Muscle of arm (tissue), 12 donors: Measurements from ENCODE around the gene DDX24. TPM values are rescaled to one million over a fixed set of nuclear protein-coding genes. Genes with fewer than 3 reads are reported as not detected.

Experiments
- DNase-seq: peaks from one replicate; pipeline ENCODE4 v3.0.0-alpha.2; 2013
- polyA plus RNA-seq, 12 donors: library from polyadenylated mRNA; unstranded; fragments of 120-200 nt; gene quantifications; one replicate each; pipeline ENCODE4 v1.2.1, GENCODE V29; 2013; ENCODE audit not compliant: insufficient read length in 12 of 12

The DDX24 gene
- polyA plus RNA-seq, 12 donors = 86.0 to 163 (median 93.9) TPM; not detected in 1

DNA sequence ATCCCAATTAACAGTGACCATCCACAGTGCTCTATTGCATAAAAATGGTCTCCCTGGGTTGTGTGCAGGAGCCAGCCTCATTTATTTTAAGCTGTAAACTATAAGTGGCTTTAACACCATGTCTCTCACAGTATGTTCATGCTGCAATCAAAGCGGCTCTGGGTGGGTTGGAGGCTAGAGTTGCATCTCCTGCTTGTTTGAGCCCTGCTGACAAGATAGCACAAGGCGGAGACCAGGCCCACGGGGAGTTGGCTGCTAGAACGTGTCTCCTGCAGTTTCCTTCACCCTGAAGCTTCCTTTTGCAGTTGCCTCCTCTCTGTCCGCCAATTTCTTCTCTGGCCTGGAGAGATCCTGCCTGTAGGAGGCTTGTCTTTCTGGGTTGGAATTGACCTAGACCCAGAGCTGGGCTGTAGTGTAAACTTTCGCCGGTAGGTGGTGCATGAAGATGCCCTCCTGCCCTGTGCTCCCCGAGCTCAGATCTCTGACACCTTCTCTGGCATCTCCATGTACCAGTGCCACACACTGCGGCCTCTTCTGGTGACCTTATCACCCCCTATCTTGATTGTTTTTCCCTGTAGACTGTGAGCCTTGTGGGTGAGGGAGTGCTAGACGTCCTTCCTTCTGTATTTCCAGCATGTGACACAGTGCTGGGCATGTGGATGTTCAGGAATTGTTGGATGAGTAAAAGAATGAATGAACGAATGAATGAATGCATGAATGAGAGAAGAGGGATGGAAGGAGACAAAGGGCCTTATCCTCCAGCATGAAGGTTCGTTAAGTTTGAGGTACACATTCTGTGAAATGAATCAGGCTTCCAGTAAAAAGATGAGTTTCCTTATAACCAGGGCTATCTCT is 44.5 kb downstream of the DDX24 start:
- DNase-seq = peak; percentile 45

DNA sequence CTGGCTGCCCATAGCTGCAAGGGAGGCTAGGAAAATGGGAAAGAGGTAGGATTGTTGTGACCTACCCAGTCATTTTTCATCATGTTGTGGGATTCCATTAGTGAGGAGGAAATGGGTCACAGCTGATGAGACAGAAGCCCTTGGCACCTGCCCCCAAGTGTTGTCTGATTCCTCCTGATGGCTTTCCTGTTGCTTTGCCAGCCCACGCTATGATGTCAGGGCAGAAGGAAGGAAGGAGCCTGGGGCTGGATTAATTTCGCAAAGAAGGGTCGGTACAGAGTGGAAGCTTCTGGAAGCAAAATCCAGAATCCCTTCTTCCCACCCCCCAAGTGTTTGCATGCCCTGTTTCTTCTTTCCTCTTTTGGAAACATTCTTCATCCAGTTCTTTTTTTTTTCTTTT is 46.1 kb downstream of the DDX24 start:
- no peak for DNase-seq

DNA sequence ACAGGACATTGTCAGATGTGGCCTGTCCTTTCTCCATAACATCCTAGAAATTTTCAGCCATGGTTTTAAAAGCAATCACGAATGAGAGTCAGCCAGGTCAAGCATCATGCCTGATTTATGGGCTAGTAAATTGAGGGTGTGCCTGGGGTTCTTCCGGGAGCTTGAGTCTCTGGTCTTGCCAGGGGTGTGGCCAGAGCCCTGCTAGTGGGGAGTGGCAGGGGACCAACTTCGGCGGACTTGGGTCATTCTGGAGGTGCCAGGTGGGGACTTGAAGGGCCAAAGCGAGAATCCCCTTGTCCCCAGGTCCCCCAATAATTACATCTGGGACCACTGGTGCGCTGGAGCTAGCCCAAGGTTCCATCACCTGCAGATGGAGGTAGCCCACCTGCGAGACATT is 49.1 kb downstream of the DDX24 start:
- DNase-seq = no peak

GRCh38 chr14:94031161-94031882 is 49.7 kb downstream of the DDX24 start:
- DNase-seq = no peak

GRCh38 chr14:94030571-94030970 is 50.4 kb downstream of the DDX24 start:
- no peak for DNase-seq

- DNase-seq = no peak
Observed at GRCh38 chr14:94029671-94030203, 51.3 kb downstream of the DDX24 start.

DNA sequence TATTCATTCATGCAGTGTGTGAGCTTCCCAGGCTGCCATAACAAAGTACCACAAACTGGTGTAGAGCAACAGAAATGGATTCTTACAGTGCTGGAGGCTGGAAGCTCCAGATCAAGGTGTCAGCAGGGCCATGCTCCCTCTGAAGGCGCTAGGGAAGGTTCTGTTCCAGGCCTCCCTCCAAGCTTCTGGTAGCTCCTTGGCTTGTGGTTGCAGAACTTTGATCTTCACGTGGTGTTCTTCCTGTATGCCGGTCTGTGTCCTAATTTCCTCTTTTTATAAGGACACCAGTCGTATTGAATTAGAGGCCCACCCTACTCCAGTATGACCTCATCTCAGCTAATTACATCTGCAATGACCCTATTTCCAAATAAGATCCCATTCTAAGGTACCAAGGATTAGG is 51.7 kb downstream of the DDX24 start:
- no peak for DNase-seq

DNA sequence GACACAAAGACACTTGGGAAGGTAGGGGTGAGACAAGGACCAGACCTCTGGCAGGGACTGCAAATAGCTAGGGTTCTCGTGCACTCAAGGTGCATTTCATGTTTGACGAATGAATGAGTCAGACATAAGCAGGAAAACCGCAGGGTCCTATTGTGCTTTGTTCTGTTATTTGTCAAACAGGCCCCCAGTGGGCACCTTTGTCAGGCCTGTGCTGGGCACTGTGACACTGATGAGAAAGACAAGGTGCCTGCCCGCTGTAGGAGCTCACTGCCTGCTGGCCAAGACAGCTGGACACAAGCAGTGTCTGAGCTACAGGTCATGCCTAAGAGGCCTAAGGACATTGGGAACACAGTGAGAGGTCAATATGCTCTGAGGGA is 52.6 kb downstream of the DDX24 start:
- no peak for DNase-seq

- no peak for DNase-seq
Observed at GRCh38 chr14:94027566-94028449, 53.2 kb downstream of the DDX24 start.

DNA sequence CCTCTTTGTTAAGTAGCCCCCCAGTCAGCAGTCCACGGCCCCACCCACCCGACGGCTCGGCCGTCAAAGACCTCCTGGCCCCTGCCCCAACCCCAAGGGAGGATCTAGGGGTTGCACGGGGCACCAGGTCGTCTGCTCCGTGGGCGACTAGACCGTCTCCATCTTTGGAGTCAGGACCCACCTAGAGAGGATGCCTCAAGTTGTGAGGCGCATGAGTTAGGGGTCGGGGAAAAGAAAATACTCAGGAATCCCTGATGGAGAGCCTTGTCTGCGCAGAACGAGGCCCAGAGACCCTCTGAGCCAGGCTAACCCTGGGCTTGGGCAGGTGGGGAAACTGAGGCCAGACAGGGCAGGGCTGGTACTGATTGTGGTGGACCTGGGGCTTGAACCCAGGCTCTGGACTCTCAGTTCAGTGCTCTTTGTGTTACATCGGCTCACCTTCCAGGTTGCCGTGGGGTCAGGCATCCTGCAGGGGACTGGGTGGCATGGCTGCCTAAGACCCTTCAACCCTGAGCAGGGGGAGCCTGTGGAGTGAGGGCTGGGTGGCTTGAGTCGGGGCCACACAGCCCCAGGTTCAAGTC is 54.0 kb downstream of the DDX24 start:
- DNase-seq = no peak

DNA sequence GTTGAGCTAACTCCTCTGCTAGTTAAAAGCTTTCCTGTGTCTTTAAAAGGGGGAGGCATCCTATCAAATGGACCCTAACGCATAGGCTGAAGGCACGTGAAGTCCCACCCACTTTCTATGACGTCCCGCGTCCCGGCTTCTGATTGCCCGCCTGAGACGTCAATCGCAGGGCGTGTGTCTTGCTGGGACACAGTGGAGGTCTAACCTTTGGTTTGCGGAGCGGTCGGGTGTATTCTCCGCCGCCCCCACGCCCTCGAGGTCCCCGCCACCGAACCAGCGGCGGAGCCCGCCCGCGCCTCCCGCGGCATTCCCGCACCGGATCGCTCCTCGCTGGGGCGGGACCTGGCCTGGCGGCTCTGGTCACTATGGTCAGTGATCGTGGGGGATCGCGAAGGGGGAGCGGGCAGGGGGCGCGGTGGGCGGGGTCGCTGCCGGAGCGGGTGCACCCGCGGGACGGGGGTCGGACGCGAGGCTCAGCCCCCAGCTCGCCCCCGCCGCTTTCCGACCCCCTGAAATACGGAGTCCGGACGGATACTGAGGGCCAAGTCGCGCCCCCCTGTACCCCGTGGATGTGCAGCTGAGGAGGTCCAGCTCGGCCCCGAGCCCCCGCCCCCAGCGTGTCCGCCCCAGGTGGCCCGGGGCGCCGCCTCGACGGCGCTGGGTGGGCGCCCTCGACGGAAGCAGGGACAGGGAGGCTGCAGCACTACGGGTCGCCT is 54.7 kb downstream of the DDX24 start, which contains the start of gene OTUB2:
Gene OTUB2, plus strand, starts transcription at position 168 of the 716 bp plus-strand sequence. Its CDS starts 198 bp downstream, at position 366.
- peak; percentile 99 for DNase-seq

DNA sequence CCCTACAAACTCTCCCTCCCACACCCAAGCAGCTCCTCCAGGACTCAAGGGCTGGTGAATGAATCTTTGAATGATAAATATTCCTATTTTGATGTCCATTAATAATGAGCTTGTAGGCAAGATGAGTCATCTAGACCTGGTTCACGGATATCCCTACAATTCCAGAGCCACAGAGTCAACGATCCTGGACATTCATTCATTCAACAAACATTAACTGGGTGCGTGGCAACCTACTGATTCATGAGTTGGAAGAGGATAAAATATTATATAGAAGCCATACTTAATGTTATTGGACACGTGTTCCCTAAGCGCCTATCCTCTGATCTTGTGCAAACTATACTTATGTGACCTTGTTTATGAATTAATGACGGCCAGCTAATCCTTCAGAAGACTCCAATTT is 55.3 kb downstream of the DDX24 start:
- DNase-seq = no peak

- no peak for DNase-seq
Observed at GRCh38 chr14:94024549-94024948, 56.5 kb downstream of the DDX24 start.

DNA sequence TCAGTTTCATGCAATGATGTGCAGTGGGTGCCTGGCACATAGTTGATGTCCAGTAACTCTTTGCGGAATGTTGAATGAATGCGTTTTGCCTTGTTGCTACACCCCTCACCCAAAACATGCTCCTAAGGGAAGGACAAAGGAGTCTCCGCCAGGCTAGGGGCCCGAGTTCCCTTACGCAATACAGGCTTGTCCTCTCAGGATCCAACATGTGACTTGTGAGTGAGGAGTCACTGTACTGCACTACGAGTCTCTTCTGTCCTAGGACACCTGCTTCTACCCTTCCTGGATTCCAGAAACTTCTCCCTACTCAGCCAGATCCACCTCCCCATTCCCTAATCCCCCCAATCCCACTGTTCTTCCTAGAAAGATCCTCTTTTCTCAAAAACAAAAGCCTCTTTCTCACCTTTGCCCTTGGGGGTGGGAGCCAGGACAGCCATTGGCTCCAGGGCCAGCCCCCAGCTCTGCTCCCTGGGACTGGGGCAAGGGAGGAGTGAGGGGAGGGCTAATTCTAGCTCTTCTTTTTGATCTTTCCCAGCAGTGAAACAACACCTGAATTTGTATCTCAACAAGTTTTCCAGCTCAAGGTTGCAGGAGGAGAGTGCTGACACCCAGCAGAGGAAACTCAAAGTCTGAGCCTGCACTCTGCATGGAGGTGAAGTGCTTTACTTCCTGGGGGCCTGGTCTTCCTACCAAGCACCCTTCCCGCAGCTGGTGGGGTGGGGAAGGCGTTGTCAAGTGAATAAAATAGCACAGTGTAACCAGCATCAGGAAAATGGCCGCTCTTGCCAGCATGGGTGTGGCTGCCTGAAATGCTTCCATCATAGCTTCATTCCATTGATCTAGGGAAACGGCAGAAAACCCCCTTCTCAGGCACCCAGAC is 58.2 kb downstream of the DDX24 start:
- DNase-seq = no peak

- DNase-seq = no peak
Observed at GRCh38 chr14:94021416-94022157, 59.4 kb downstream of the DDX24 start.

- no peak for DNase-seq
Observed at GRCh38 chr14:94021001-94021400, 60.0 kb downstream of the DDX24 start.

DNA sequence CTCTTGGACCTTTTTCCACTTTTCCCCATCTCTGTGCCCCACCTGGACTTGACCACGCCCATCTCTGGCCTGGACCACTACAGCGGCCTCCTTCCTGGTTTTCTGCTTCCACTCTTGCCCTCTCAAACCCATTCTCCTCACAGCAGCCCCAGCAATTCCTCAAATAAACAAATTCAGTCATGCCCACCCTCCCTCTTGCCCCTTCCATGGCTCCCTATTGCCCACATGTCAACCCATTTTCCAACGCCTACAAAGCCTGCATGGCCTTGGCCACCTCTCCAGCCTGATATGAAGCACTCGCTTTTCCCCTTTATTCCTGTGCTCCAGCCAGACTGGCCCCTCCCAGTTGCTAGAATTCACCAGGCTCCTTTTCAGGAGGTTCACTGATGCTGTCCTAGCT is 60.7 kb downstream of the DDX24 start:
- DNase-seq = no peak

DNA sequence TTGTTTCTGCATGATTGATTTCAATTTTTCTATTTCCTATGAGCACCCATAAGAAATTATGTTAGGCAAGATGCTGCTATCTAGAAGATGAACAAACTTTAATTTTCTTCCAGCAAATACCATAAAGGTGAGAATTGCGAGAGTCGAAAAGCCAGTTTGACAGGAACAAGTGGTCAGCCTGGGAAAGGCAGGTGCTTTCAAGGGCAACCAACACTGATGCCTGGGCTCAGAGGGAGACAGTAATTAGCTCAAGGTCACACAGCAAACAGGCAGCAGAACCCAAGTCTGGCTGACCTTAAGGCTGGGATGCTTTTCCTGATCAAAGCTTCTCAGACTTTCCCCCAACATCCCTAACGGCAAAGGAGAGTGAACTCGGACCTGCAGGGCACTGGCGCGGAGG is 61.7 kb downstream of the DDX24 start:
- DNase-seq = no peak

DNA sequence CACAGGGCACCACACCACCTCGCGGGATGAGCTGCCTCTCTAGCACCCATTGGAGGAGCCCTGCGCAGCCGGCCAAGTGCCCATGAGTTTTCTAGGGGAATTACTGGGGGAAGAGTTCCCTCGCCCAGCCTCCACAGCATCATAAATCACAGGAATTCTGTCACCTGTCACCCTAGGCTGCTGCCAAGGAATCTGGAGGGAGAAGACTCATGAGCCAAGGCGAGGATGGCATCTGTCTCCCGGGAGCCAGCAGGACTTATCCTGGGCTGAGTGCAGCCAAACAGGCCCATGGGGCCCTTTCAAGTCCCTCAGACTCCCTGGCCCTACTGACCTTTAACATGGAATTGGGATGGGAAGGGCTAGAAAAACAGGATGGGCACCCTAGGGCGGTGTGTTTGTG is 62.7 kb downstream of the DDX24 start:
- DNase-seq = no peak
